ENCODE data around the gene TMOD1.
"Not testable (repeated sequence)": the region's sequence is repeated elsewhere in the genome, so short reads cannot be mapped to it uniquely, and the experiment has no call there.

The TMOD1 gene

DNA sequence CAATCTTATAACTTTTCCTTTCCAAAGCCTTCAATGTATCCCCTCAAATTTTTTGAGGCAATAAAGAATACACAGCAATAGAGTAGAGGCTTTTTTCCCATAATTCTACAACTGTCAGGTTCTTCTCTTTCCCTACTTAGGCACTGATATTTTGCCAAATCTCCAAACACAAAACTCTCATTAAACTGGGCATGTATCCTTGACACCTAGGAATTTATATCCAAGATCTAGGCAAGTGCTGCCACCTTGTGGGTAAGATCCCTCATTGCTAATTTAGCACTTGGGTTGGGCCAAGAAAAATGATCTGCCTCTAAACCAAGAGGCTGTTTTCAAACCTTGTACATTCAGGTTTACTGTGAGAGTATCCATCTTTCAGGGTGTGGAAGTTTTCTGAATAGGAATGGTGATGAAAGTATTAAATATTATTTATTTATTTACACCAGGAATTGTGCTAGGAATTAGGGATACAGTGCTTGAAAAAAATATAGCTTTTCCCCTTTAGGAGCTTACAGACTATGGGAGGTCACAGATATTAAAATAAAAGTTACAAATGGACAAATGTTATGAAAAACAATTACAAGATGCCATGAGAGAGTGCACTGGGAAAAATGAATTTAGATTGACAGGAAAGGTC, 114.1 kb downstream of the TMOD1 start:
- POLR2A ChIA-PET (ENCODE audit: low non-redundant PET), result no interaction called here
- TF ChIP-seq, protein P1, sequence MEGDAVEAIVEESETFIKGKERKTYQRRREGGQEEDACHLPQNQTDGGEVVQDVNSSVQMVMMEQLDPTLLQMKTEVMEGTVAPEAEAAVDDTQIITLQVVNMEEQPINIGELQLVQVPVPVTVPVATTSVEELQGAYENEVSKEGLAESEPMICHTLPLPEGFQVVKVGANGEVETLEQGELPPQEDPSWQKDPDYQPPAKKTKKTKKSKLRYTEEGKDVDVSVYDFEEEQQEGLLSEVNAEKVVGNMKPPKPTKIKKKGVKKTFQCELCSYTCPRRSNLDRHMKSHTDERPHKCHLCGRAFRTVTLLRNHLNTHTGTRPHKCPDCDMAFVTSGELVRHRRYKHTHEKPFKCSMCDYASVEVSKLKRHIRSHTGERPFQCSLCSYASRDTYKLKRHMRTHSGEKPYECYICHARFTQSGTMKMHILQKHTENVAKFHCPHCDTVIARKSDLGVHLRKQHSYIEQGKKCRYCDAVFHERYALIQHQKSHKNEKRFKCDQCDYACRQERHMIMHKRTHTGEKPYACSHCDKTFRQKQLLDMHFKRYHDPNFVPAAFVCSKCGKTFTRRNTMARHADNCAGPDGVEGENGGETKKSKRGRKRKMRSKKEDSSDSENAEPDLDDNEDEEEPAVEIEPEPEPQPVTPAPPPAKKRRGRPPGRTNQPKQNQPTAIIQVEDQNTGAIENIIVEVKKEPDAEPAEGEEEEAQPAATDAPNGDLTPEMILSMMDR (conservative IDR thresholded peaks at IDR 0.05; ENCODE audit: low read depth), result peak; percentile 96
- H3K27ac ChIP-seq, result no peak overlapping the region
- CTCF ChIA-PET, result interaction anchor here (0.6 to 5.3 kb wide), 28 partner anchors 10 to 759 kb away, joined by 3 to 74 read pairs (median 4); partner anchors contain the start of genes NCBP1, TDRD7, TMOD1 and TSTD2
- DNase-seq (ENCODE audit: low spot score), result peak; percentile 78

DNA sequence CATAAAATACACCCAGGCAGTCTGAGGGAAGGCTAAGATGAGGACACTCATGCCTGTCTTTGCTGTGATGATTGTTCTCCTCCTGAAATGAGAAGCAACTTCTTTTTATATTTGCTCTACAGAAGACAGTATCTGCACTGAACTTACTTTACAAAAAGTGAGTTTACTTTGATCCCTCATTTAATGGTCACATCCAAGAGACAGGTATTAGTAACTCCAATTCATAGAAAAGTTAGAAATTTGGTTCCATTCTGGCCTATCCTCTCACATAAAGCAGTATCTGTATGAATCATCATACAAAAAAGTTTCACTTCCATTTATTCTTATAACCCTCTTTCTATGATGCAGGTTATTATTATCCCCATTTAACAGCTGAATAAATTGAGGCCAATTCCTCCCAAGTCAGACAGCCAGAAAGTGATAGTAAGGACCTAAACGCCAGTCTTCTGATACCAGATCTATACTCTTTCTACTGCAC, 116.5 kb downstream of the TMOD1 start:
- no peak overlapping the region for H3K27ac ChIP-seq
- DNase-seq (ENCODE audit: low spot score), result no peak
- POLR2A ChIA-PET (ENCODE audit: low non-redundant PET), result no interaction called here
- TF ChIP-seq, protein P1 (conservative IDR thresholded peaks at IDR 0.05; ENCODE audit: low read depth), result no peak
- CTCF ChIA-PET, result interaction anchor here (1.0 kb wide), 1 partner anchor 148 kb away, joined by 4 read pairs; no protein-coding TSS in a partner anchor

DNA sequence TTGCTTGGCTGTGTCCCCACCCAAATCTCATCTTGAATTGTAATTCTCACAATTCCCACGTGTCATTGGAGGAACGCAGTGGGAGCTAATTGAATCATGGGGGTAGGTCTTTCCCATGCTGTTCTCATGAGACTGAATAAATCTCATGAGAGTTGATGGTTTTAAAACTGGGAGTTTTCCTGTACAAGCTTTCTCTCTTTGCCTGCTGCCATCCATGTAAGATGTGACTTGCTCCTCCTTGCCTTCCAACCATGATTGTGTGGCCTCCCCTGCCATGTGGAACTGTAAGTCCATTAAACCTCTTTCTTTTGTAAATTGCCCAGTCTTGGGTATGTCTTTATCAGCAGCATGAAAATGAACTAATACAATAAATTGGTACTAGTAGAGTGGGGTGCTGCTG, 118.6 kb downstream of the TMOD1 start:
- H3K27ac ChIP-seq; DNase-seq (ENCODE audit: low spot score); POLR2A ChIA-PET (ENCODE audit: low non-redundant PET): not testable (repeated sequence)
- CTCF ChIA-PET, result interaction anchor here (0.6 to 0.7 kb wide), 3 partner anchors 8 to 144 kb away, joined by 3 read pairs; no protein-coding TSS in a partner anchor

DNA sequence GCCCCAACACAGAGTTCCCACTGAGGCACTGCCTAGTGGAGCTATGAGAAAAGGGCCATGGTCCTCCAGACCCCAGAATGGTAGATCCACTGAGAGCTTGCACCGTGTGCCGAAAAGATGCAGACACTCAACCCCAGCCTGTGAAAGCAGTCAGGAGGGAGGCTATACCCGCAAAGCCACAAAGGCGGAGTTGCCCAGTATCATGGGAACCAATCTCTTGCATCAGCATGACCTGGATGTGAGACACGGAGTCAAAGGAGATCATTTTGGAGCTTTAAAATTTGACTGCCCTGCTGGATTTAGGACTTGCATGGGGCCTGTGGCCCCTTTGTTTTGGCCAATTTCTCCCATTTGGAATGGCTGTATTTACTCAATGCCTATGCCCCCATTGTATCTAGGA, 121.0 kb downstream of the TMOD1 start:
- ChIA-PET POLR2A (ENCODE audit: low non-redundant PET) (interaction anchor here (2.0 kb wide), 1 partner anchor 10 kb away, joined by 7 read pairs; the partner anchor contains the start of genes NCBP1 and TSTD2), CTCF (interaction anchor here (1.6 kb wide), 1 partner anchor 12 kb away, joined by 5 read pairs; no protein-coding TSS in a partner anchor)
- not testable (repeated sequence) for DNase-seq (ENCODE audit: low spot score); H3K27ac ChIP-seq

DNA sequence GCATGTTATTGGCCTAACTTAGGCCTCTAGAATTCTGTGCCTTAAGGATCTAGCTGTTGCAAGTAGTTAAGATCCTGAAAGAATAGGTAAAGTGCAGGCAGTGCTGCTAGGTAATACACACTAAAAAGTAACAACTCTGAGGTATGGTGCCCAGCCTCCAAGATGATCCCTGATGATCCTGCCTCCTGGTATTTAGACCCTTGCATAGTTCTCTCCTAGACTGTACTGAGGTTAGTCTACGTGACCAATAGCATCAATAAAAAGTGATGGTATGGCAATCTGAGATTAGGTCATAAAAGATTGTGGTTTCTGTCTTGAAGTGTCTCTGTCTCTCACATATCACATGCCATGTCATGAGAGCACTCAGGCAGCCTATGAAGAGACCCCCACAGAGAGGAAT, 122.5 kb downstream of the TMOD1 start:
- no peak overlapping the region for H3K27ac ChIP-seq
- ChIA-PET CTCF (no interaction called here), POLR2A (ENCODE audit: low non-redundant PET) (interaction anchor here (2.0 kb wide), 1 partner anchor 9 kb away, joined by 7 read pairs; the partner anchor contains the start of genes NCBP1 and TSTD2)
- DNase-seq (ENCODE audit: low spot score), result no peak
- TF ChIP-seq, protein P1 (conservative IDR thresholded peaks at IDR 0.05; ENCODE audit: low read depth), result no peak

DNA sequence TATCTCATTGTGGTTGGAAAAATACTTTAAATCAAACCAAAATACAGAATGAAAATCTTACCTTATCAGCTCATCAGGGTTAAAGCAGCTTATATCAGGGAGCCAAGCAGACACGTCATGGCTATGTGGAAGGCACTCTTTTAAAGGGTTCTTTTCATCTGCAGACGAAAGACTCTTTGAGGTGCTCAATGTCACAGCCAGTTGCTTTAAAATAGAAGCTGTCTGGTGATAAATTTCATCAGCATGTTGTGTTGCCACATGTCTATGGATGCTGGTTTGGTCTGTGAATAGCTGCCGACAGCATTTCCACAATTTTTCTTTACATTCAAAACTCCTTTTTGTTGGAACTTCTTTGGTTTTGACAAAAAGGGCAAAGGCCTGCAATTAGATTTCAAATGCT, 124.2 kb downstream of the TMOD1 start:
- DNase-seq (ENCODE audit: low spot score), result no peak
- CTCF ChIA-PET, result interaction anchor here (1.2 kb wide), 1 partner anchor 11 kb away, joined by 6 read pairs; no protein-coding TSS in a partner anchor
- TF ChIP-seq, protein P1 (conservative IDR thresholded peaks at IDR 0.05; ENCODE audit: low read depth), result no peak
- POLR2A ChIA-PET (ENCODE audit: low non-redundant PET), result no interaction called here
- H3K27ac ChIP-seq, result no peak overlapping the region

DNA sequence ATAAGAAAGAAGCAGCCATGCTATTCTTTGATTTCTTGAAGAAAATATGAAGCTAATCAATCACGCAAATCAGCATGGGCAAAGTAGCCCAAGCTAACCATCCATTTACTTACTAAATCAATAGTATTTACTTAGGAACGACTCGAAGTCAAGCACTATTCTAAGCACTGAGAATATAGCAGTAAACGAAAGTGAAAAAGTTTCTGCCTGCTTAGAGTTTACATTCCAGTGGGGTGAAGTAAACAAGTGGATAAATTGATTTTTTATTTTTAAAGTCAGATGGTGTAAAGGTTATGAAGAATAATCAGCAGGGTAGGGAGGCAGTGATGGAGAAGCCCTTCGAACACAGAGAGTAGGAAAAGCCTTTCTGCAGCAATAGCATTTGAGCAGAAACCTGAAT, 126.2 kb downstream of the TMOD1 start:
- ChIA-PET POLR2A (ENCODE audit: low non-redundant PET) (no interaction called here), CTCF (interaction anchor here (0.6 to 0.8 kb wide), 2 partner anchors 13 to 179 kb away, joined by 3 to 4 read pairs; no protein-coding TSS in a partner anchor)
- TF ChIP-seq, protein P1 (conservative IDR thresholded peaks at IDR 0.05; ENCODE audit: low read depth), result no peak
- H3K27ac ChIP-seq, result no peak overlapping the region
- DNase-seq (ENCODE audit: low spot score), result no peak

All from RWPE1 (cell line).